NCI-H146 treated with DMSO at 0.1 percent for 48 hours (cell line): ENCODE data around the gene ADGRG1.

Experiments used
- DNase-seq: peaks from one replicate; lab custom pipeline; 2025; ENCODE audit not compliant: unreplicated experiment; lab: John Stamatoyannopoulos, UW

Gene ADGRG1

DNA sequence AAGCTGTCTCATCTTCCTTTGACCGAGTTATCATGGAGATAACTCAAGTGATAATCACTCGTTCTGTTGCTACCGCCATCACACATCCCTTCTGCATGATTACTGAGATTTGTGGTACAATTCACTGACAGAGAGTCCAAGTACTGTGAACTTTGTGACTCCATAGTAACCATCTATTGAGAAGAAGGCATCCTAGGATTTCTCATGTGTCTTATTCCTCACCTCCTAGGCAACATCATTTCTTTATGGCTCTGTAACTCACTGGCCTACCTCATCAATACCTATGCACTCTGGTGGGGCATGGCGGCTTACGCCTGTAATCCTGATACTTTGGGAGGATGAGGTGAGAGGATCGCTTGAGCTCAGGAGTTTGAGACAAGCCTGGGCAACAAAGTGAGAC is 85.6 kb downstream of the ADGRG1 start:
- no peak for DNase-seq
